BE2C (cell line): ENCODE data around the gene CACNG8.
A peak's percentile ranks its signal among the peaks of the same experiment; 100 is the strongest.

Experiments
- DNase-seq: peaks from one replicate; pipeline ENCODE4 v3.0.0-alpha.2; 2020
- H3K27me3 ChIP-seq: fragments of 250-450 bp; sonication (Bioruptor Pico); 2 replicates; pipeline ENCODE4 v1.5.1; 2020; ENCODE audit warnings: mild to moderate bottlenecking
- H3K36me3 ChIP-seq: fragments of 250-450 bp; sonication (Bioruptor Pico); 2 replicates; pipeline ENCODE4 v1.5.1; 2020; ENCODE audit warnings: mild to moderate bottlenecking
- H3K4me1 ChIP-seq: fragments of 250-450 bp; sonication (Bioruptor Pico); 2 replicates; pipeline ENCODE4 v1.5.1; 2020
- H3K4me3 ChIP-seq: 2 replicates; pipeline ENCODE4 v1.5.1; 2011; ENCODE audit warnings: low read depth, low read length
- H3K9me3 ChIP-seq: fragments of 250-450 bp; sonication (Bioruptor Pico); 2 replicates; pipeline ENCODE4 v1.5.1; 2020
- TF ChIP-seq, protein P1 (sequence below): IDR thresholded peaks from 2 replicates; pipeline ENCODE4 v1.5.1; 2012; ENCODE audit warnings: mild to moderate bottlenecking, low read depth, low read length

CACNG8 gene

DNA sequence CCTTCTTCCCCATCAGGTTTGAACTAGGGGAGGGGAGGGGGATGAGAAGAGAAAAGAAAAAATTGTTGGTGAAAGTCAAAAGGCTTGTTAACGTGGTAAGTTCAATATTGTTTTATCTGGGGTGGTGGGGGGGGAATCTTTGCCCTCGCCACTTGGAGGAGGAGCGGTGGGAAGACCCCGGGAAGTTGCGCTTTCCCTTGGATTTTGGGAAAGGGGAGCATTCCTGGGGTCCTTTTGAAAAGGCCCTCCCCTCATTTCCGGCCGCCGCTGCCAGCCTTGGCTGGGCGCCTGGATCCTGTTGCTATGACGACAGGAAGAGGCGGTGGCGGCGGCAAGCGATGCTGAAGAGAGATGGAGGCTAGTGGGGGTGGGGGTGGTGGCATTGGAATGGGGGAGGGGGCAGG lies 4.6 kb upstream of the CACNG8 start:
- DNase-seq, result peak; percentile 52
- TF ChIP-seq, protein P1, sequence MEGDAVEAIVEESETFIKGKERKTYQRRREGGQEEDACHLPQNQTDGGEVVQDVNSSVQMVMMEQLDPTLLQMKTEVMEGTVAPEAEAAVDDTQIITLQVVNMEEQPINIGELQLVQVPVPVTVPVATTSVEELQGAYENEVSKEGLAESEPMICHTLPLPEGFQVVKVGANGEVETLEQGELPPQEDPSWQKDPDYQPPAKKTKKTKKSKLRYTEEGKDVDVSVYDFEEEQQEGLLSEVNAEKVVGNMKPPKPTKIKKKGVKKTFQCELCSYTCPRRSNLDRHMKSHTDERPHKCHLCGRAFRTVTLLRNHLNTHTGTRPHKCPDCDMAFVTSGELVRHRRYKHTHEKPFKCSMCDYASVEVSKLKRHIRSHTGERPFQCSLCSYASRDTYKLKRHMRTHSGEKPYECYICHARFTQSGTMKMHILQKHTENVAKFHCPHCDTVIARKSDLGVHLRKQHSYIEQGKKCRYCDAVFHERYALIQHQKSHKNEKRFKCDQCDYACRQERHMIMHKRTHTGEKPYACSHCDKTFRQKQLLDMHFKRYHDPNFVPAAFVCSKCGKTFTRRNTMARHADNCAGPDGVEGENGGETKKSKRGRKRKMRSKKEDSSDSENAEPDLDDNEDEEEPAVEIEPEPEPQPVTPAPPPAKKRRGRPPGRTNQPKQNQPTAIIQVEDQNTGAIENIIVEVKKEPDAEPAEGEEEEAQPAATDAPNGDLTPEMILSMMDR, result no peak
- Histone ChIP-seq H3K27me3 (peaks cover 27% of the 10 kb centered on the region), H3K36me3 (no peaks in the 10 kb centered on the region), H3K4me1 (no peaks in the 10 kb centered on the region), H3K4me3 (no peak overlapping the region), H3K9me3 (no peaks in the 10 kb centered on the region)

DNA sequence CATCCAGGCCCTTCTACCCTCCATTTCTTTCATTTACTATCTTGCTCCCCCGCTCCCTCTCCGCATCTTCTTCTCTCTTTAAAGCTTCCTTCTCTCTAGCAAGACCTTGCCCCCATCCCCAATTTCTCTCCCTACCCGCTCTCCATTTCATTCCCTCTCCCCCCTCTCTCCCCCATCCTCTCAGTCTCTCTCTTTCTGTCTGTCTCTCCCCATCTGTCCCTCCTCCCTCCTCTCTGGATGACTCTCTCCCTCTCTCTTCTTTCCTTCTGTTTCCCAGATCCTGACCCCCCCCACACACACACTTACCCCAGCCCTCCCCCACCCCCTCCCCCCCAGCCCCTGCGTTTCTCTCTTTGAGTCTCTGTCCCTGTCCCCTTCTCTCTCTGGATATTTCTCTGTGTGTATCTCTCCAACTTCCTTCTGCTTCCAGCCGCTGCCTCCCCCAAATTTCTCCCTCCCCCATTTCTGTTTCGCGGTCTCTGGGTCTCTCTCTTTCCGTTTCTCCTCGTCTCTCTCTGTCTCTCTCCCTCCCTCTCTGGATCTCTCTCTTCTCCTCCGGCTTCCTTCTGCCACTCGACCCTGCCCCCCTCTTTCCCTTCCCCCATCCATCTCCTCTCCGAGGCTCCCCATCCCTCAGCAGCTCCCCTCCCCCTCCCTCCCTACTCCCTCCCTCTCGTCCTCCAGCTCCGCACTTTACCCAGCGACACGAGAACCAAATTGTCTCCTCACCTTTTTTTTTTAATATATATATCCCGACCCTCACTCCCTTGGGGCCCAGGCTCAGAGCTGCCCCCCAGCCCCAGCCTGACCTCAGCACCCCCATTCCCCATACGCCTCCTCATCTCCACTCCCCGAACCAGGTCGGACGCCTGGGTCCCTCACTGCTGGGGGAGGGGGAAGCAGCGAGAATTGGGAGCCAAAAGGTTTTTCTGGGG lies 3.6 kb upstream of the CACNG8 start:
- Histone ChIP-seq H3K36me3 (no peaks in the 10 kb centered on the region), H3K4me1 (no peaks in the 10 kb centered on the region), H3K9me3 (no peaks in the 10 kb centered on the region), H3K4me3 (no peak overlapping the region), H3K27me3 (peaks cover 34% of the 10 kb centered on the region)
- DNase-seq, result no peak
- TF ChIP-seq, protein P1, result no peak

- H3K27me3 ChIP-seq, result peaks cover 38% of the 10 kb centered on the region
- no peaks in the 10 kb centered on the region for H3K4me1 ChIP-seq
- no peak for DNase-seq
- no peak overlapping the region for H3K4me3 ChIP-seq
- no peaks in the 10 kb centered on the region for H3K36me3 ChIP-seq
- TF ChIP-seq, protein P1, result no peak
- H3K9me3 ChIP-seq, result no peaks in the 10 kb centered on the region
These were observed 2.5 kb upstream of the CACNG8 start for GRCh38 chr19:53960187-53960586.

DNA sequence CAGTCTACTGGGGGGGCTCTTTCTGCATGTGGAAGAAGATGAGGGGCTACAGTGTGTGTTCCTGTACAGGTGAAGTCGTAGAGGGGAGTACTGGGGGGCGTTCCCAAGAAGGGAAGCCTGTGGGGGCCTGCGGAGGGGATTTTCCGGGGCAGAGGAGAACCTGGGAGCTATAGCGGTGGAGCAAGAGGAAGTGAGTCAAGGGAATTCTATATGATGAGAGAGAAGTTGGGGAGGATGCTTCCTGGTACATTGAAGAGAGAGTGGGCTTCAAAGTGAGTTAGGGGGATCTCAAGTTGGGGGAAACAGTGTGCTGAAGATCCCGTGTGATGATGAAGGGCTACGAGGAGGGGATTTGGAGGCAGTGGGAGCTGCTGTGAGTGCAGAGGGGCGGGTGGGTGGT lies 1.9 kb upstream of the CACNG8 start:
- H3K36me3 ChIP-seq, result no peaks in the 10 kb centered on the region
- H3K4me1 ChIP-seq, result no peaks in the 10 kb centered on the region
- H3K9me3 ChIP-seq, result no peaks in the 10 kb centered on the region
- H3K4me3 ChIP-seq, result no peak overlapping the region
- no peak for DNase-seq
- H3K27me3 ChIP-seq, result peaks cover 35% of the 10 kb centered on the region
- TF ChIP-seq, protein P1, result no peak

- no peak overlapping the region for H3K4me3 ChIP-seq
- no peak for DNase-seq
- peaks cover 33% of the 10 kb centered on the region for H3K27me3 ChIP-seq
- no peaks in the 10 kb centered on the region for H3K4me1 ChIP-seq
- TF ChIP-seq, protein P1, result no peak
- no peaks in the 10 kb centered on the region for H3K36me3 ChIP-seq
- no peaks in the 10 kb centered on the region for H3K9me3 ChIP-seq
These were observed 997 bp upstream of the CACNG8 start for GRCh38 chr19:53961523-53962356.
